HG02938 (cell line): ENCODE results near the gene RIN2.
"Not testable (repeated sequence)": the region's sequence is repeated elsewhere in the genome, so short reads cannot be mapped to it uniquely, and the experiment has no call there.

Source experiments
- ATAC-seq: cut with Tn5 transposase; IDR thresholded peaks from one replicate; pipeline ENCODE4 v1.9.1; 2021; ENCODE audit warnings: mild to moderate bottlenecking, moderate library complexity; ENCODE audit not compliant: unreplicated experiment

Gene RIN2

DNA sequence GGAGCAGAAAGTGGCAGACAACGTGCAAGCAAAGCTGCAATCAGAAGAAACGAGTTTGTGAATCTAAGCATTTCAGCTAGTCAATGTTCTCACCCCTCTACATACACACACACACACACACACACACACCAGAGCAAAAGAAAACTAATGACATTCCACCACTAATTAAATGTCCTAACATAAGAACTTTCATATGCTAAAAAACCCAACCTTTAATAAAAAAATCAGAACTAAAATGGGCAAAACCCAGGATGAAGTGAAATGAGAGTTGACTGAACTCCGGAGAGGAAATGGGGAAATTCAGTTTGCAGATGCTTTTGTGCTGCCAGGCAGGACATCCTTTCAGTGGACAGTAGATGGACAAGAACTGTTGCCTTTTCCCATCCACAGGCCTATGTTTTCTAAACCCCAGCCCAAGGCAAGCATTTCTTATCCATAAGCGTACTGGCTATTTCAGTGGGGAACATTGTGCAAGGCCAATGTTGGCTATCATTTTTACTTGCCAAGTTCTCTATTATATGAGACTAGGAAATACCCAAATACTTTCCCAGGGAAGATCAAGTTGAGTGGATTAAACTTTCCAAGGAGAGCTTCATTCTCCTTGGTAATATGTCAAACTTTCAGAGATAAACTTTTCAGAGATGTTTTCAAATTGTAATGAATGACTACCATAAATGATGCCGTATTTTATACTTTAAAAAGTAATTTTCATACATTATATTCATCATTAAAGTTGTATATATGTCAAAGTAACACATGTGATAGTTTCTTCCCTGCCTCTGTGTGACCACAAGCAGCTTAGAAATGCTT is 27.3 kb downstream of the RIN2 start:
- ATAC-seq, result no peak

GRCh38 chr20:19785983-19786285 is 27.9 kb downstream of the RIN2 start:
- no peak for ATAC-seq

GRCh38 chr20:19786311-19786710 is 28.3 kb downstream of the RIN2 start:
- no peak for ATAC-seq

DNA sequence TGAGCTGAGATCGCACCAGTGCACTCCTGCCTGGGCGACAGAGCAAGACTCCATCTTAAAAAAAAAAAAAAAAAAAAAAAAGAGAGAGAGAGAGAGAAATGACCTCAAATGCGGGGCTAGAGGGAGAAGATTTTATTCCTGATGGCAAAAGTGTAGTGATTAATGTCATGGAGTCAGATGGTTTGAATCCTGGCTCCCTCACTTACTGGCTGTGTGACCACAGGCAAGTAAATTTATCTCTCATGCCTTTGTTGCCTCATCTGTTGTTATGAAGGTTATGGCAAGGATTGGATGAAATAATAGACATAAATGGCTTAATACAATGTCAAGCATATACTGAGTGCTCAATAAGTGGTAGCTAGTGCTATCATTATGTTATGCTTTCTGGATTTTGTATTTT is 29.3 kb downstream of the RIN2 start:
- no peak for ATAC-seq

- ATAC-seq, result no peak
These were observed 31.0 kb downstream of the RIN2 start for GRCh38 chr20:19789009-19789408.

DNA sequence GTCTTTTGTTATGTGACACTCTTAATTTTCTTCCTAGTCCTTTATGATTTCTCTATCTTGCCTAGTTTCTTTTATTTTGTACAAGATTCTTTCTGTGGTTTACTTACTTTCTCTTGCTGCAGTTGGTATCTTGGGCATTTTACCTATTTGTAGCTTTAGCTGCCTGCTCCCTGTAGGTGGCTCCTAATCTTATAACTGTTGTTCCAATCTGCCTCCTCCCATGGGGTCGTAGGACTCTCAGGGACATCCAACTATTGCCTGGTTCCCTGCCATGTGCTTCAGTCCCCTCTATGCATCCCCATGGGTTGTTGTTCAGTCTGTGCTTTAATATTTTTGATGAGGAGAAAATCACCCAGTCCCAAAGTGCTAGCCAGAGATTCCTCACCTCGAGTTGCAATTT is 31.4 kb downstream of the RIN2 start:
- ATAC-seq, result no peak

- no peak for ATAC-seq
These were observed 33.8 kb downstream of the RIN2 start for GRCh38 chr20:19791887-19792286.

GRCh38 chr20:19793716-19794115 is 35.7 kb downstream of the RIN2 start:
- no peak for ATAC-seq

- no peak for ATAC-seq
These were observed 36.9 kb downstream of the RIN2 start for GRCh38 chr20:19794941-19795340.

- ATAC-seq, result no peak
These were observed 41.3 kb downstream of the RIN2 start for GRCh38 chr20:19799325-19799724.

GRCh38 chr20:19802099-19802491 is 44.0 kb downstream of the RIN2 start:
- ATAC-seq, result no peak

DNA sequence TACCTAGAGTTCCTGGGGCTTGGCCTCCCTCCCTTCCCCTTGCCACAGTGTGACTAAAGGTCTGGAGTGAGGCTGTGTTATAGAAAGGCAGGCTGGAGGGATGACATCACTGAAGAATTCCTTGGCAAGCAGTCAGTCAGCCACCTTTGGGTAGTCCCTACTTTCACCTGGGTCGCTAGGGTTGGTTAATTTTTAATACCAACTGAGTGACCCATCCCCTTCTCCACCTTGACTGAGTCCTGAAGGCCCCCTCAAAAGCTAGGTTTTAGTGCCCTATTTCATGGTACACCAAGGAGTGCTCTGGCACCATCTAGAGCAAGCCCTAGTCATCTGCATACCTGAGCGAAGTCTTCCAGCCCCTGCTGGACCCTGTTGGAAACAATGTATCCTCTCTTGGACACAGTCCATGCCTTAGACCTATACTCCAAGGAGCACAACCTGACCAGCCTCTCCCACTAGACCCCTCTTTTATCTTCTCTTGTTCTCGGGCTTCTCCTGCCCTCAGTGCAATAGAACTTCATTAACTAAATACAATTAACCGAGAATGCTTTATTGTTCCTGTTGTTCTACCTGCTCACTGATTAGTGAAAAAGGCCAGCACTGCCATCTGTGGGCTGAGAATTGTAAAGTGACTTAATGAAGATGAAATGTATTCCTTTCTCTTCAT is 44.6 kb downstream of the RIN2 start:
- ATAC-seq, result no peak

GRCh38 chr20:19806276-19806675 is 48.2 kb downstream of the RIN2 start:
- not testable (repeated sequence) for ATAC-seq

- ATAC-seq, result no peak
These were observed 48.7 kb downstream of the RIN2 start for GRCh38 chr20:19806806-19807190.

GRCh38 chr20:19807191-19807945 is 49.3 kb downstream of the RIN2 start:
- ATAC-seq, result no peak
